IMR-90 (cell line): ENCODE results near the gene ENO3. TPM values are rescaled to one million over a fixed set of nuclear protein-coding genes. Genes with fewer than 3 reads are reported as not detected.

Experiments
- ATAC-seq: fragments of 200-7000 bp; cut with Tn5 transposase; 2 replicates; pipeline ENCODE4 v1.9.1; 2020; ENCODE audit warnings: low read depth, mild to moderate bottlenecking, moderate library complexity
- BruUV-seq: library from RNA; stranded (reverse); fragments of 400-500 nt; replicated peaks from 2 replicates; lab custom pipeline; 2021; lab: Mats Ljungman, UMichigan
- CTCF ChIA-PET: fragments of 300-600 bp; formaldehyde crosslinking; extraction: SDS; loops from one replicate; lab custom pipeline; 2021; ENCODE audit warnings: antibody characterized with exemption; lab: Yijun Ruan, JAX
- POLR2A ChIA-PET: fragments of 300-600 bp; sonication (Branson Sonifier 250); formaldehyde crosslinking; loops from one replicate; lab custom pipeline; 2022; ENCODE audit warnings: antibody characterized with exemption; ENCODE audit not compliant: unreplicated experiment; lab: Charles Lee
- DNase-seq: peaks from one replicate; pipeline ENCODE4 v3.0.0; 2013
- H2AFZ ChIP-seq: replicated peaks from 2 replicates; pipeline ENCODE3; 2013; ENCODE audit warnings: low read length, mild to moderate bottlenecking; ENCODE audit not compliant: poor library complexity
- H2AK5ac ChIP-seq: 2 replicates; pipeline ENCODE4 v1.6.1; 2013; ENCODE audit warnings: low read depth, low read length, inconsistent platforms
- H2AK9ac ChIP-seq: replicated peaks from 2 replicates; pipeline ENCODE3; 2013; ENCODE audit warnings: mild to moderate bottlenecking, low read depth, low read length, moderate library complexity; ENCODE audit not compliant: poor library complexity
- H2BK120ac ChIP-seq: 2 replicates; pipeline ENCODE4 v1.6.1; 2013; ENCODE audit warnings: low read depth, low read length, inconsistent platforms
- H2BK15ac ChIP-seq: 3 replicates; pipeline ENCODE4 v1.6.1; 2013; ENCODE audit warnings: low read depth, low read length, inconsistent platforms
- H2BK20ac ChIP-seq: 2 replicates; pipeline ENCODE4 v1.6.1; 2013; ENCODE audit warnings: low read depth, mild to moderate bottlenecking, inconsistent platforms, low read length, moderate library complexity
- H2BK5ac ChIP-seq: 2 replicates; pipeline ENCODE4 v1.6.1; 2013; ENCODE audit warnings: mild to moderate bottlenecking, low read depth, low read length, inconsistent platforms; ENCODE audit not compliant: poor library complexity, severe bottlenecking
- H3K14ac ChIP-seq: replicated peaks from 2 replicates; pipeline ENCODE4 v1.6.1; 2013; ENCODE audit warnings: low read depth, low read length, inconsistent platforms
- H3K18ac ChIP-seq: 2 replicates; pipeline ENCODE4 v1.6.1; 2013; ENCODE audit warnings: low read depth, low read length, control low read depth
- H3K23ac ChIP-seq: 2 replicates; pipeline ENCODE4 v1.6.1; 2013; ENCODE audit warnings: low read depth, low read length, inconsistent platforms
- H3K27ac ChIP-seq: 2 replicates; pipeline ENCODE4 v1.5.1; 2013; ENCODE audit warnings: mild to moderate bottlenecking, control low read depth, low read length; ENCODE audit not compliant: insufficient read depth
- H3K27me3 ChIP-seq: 2 replicates; pipeline ENCODE4 v1.6.1; 2013; ENCODE audit warnings: low read length; ENCODE audit not compliant: control insufficient read depth, insufficient read depth
- H3K36me3 ChIP-seq: 2 replicates; pipeline ENCODE4 v1.6.1; 2013; ENCODE audit warnings: low read length, mixed read lengths; ENCODE audit not compliant: control insufficient read depth, insufficient read depth
- H3K4ac ChIP-seq: 2 replicates; pipeline ENCODE4 v1.6.1; 2013; ENCODE audit warnings: low read depth, low read length, inconsistent platforms
- H3K4me1 ChIP-seq: 2 replicates; pipeline ENCODE4 v1.6.1; 2013; ENCODE audit warnings: low read length, mixed read lengths; ENCODE audit not compliant: control insufficient read depth, insufficient read depth
- H3K4me2 ChIP-seq: 2 replicates; pipeline ENCODE4 v1.6.1; 2013; ENCODE audit warnings: low read depth, mild to moderate bottlenecking, control low read depth, low read length, moderate library complexity
- H3K4me3 ChIP-seq: 2 replicates; pipeline ENCODE4 v1.5.1; 2013; ENCODE audit warnings: low read depth, mild to moderate bottlenecking, control low read depth, low read length, moderate library complexity; ENCODE audit not compliant: insufficient read depth
- H3K56ac ChIP-seq: 2 replicates; pipeline ENCODE4 v1.6.1; 2013; ENCODE audit warnings: low read length, inconsistent platforms; ENCODE audit not compliant: insufficient read depth; ENCODE audit errors: extremely low read depth
- H3K79me1 ChIP-seq, 2 experiments: 2 replicates each; pipeline ENCODE4 v1.6.1; 2013; ENCODE audit warnings: low read length in 2 of 2, inconsistent platforms in 1 of 2, low read depth in 1 of 2
- H3K9ac ChIP-seq: 2 replicates; pipeline ENCODE4 v1.6.1; 2013; ENCODE audit warnings: low read depth, low read length, control low read depth
- H3K9me1 ChIP-seq: 2 replicates; pipeline ENCODE4 v1.6.1; 2013; ENCODE audit warnings: low read length, inconsistent platforms; ENCODE audit not compliant: insufficient read depth
- H3K9me3 ChIP-seq: 2 replicates; pipeline ENCODE4 v1.6.1; 2013; ENCODE audit warnings: low read length; ENCODE audit not compliant: control insufficient read depth, insufficient read depth
- H4K20me1 ChIP-seq: 2 replicates; pipeline ENCODE4 v1.6.1; 2013; ENCODE audit warnings: low read length, inconsistent platforms; ENCODE audit not compliant: insufficient read depth
- H4K5ac ChIP-seq: 2 replicates; pipeline ENCODE4 v1.6.1; 2013; ENCODE audit warnings: mild to moderate bottlenecking, low read depth, low read length, control low read depth
- H4K8ac ChIP-seq, 2 experiments: 2 replicates each; pipeline ENCODE4 v1.6.1; 2013; ENCODE audit warnings: low read depth in 2 of 2, low read length in 2 of 2, control low read depth in 1 of 2, inconsistent platforms in 1 of 2
- H4K91ac ChIP-seq: 2 replicates; pipeline ENCODE4 v1.6.1; 2013; ENCODE audit warnings: low read depth, low read length, inconsistent platforms; ENCODE audit not compliant: insufficient read depth
- FOS ChIP-seq: fragments of 150-350 bp; IDR thresholded peaks from 2 replicates; pipeline ENCODE4 v1.6.1; 2016; ENCODE audit warnings: low read depth, low read length
- MAFK ChIP-seq: IDR thresholded peaks from 2 replicates; pipeline ENCODE4 v1.6.1; 2012; ENCODE audit warnings: low read depth, low read length, improper control_type of control experiment
- MAZ ChIP-seq: IDR thresholded peaks from 2 replicates; pipeline ENCODE4 v1.6.1; 2012; ENCODE audit warnings: low read depth, mild to moderate bottlenecking, low read length, improper control_type of control experiment, moderate library complexity, borderline replicate concordance
- POLR2A ChIP-seq: IDR thresholded peaks from 2 replicates; pipeline ENCODE4 v1.6.1; 2012; ENCODE audit warnings: mild to moderate bottlenecking, low read depth, low read length
- RCOR1 ChIP-seq: IDR thresholded peaks from 2 replicates; pipeline ENCODE4 v1.6.1; 2012; ENCODE audit warnings: mild to moderate bottlenecking, low read length, improper control_type of control experiment; ENCODE audit not compliant: insufficient replicate concordance
- WGBS, 2 experiments: methylation state at CpG; one replicate each; pipeline versions ENCODE4 v1.1.5 to v1.1.7; 2013; ENCODE audit warnings: missing lambda C conversion rate in 2 of 2; ENCODE audit not compliant: insufficient read length in 1 of 2; ENCODE audit errors: extremely low coverage in 2 of 2; 5-methylcytosine and 5-hydroxymethylcytosine counted together
- dilution Hi-C: fragments of 300-500 bp; cut with HindIII; formaldehyde crosslinking; loops from one replicate; pipeline ENCODE4 v1.14.3; 2018; ENCODE audit warnings: low sequenced_read_pairs; ENCODE audit not compliant: unreplicated experiment
- in situ Hi-C: fragments of 300-500 bp; cut with MboI; formaldehyde crosslinking; loops from 3 replicates; pipeline ENCODE4 v1.14.3; 2019; ENCODE audit warnings: low sequenced_read_pairs, inconsistent platforms, mixed read lengths
- intact Hi-C: fragments of 100-400 bp; cut with micrococcal nuclease; formaldehyde crosslinking; loops from 2 replicates; pipeline ENCODE4 v1.10.0; 2022
- polyA plus RNA-seq, 3 experiments: library from polyadenylated mRNA; depleted of rRNA; stranded (reverse); fragments of >200 nt; gene quantifications; 2 replicates each; pipeline ENCODE4 v1.2.3, GENCODE V29; 2012; ENCODE audit warnings: low replicate concordance in 1 of 3
- total RNA-seq: library from RNA; depleted of rRNA; stranded (reverse); fragments of >200 nt; gene quantifications from 2 replicates; pipeline ENCODE4 v1.2.3, GENCODE V29; 2012
- TF ChIP-seq, protein P1 (sequence below): fragments of 150-350 bp; IDR thresholded peaks from 2 replicates; pipeline ENCODE4 v1.6.1; 2017; ENCODE audit warnings: mild to moderate bottlenecking, antibody characterized with exemption, low read length, low read depth
- TF ChIP-seq, protein P2 (sequence below): conservative IDR thresholded peaks from 2 replicates; pipeline ENCODE4 v1.5.1; 2012; ENCODE audit warnings: mild to moderate bottlenecking, low read depth, low read length, improper control_type of control experiment

The ENO3 gene
- total and polyA plus RNA-seq, 2 of the 4 experiments (the other 2 are of a cell fraction), result 1.4 to 5.1 TPM

DNA sequence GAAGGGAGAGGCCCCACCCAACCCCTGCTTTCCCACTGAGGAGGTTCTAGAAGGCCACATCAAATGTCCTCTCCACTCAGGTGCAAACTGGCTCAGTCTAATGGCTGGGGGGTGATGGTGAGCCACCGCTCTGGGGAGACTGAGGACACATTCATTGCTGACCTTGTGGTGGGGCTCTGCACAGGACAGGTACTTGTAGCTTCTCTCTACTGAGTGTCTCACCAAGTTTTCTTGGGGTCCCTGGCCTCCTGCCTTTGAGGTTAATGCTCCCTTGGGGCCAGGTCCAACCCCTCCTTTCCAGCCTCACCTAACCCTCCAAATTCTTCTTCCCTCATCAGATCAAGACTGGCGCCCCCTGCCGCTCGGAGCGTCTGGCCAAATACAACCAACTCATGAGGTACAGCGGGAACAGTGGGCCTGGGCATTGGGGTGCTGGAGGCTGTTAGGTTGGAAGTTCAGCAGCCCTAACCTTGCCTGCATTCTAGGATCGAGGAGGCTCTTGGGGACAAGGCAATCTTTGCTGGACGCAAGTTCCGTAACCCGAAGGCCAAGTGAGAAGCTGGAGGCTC lies 5.7 kb downstream of the ENO3 start:
- H3K18ac ChIP-seq, result no peak overlapping the region
- H3K14ac ChIP-seq, result no peak overlapping the region
- no peak overlapping the region for H4K5ac ChIP-seq
- ChIA-PET POLR2A (no interaction called here), CTCF (no interaction called here)
- H3K27me3 ChIP-seq, result no peaks in the 10 kb centered on the region
- in situ Hi-C loops (no loop called here), dilution Hi-C loops (no loop called here), intact Hi-C loops (no loop called here)
- no TSS peak for BruUV-seq
- peaks cover 15% of the 10 kb centered on the region; the same call in 1 of the 2 replicates for H3K9me1 ChIP-seq
- H3K36me3 ChIP-seq, result peaks cover 18% of the 10 kb centered on the region
- peaks cover 5 to 20% of the 10 kb centered on the region in 2 experiments; a peak in 3 of 4 replicates for H3K79me1 ChIP-seq
- no peak overlapping the region for H3K4me3 ChIP-seq
- no peak for TF ChIP-seq POLR2A
- no peak for TF ChIP-seq RCOR1
- no peak for TF ChIP-seq MAZ
- TF ChIP-seq, protein P1, sequence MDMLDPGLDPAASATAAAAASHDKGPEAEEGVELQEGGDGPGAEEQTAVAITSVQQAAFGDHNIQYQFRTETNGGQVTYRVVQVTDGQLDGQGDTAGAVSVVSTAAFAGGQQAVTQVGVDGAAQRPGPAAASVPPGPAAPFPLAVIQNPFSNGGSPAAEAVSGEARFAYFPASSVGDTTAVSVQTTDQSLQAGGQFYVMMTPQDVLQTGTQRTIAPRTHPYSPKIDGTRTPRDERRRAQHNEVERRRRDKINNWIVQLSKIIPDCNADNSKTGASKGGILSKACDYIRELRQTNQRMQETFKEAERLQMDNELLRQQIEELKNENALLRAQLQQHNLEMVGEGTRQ, result no peak
- TF ChIP-seq, protein P2, sequence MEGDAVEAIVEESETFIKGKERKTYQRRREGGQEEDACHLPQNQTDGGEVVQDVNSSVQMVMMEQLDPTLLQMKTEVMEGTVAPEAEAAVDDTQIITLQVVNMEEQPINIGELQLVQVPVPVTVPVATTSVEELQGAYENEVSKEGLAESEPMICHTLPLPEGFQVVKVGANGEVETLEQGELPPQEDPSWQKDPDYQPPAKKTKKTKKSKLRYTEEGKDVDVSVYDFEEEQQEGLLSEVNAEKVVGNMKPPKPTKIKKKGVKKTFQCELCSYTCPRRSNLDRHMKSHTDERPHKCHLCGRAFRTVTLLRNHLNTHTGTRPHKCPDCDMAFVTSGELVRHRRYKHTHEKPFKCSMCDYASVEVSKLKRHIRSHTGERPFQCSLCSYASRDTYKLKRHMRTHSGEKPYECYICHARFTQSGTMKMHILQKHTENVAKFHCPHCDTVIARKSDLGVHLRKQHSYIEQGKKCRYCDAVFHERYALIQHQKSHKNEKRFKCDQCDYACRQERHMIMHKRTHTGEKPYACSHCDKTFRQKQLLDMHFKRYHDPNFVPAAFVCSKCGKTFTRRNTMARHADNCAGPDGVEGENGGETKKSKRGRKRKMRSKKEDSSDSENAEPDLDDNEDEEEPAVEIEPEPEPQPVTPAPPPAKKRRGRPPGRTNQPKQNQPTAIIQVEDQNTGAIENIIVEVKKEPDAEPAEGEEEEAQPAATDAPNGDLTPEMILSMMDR, result peak; percentile 10; the same call in 1 of the 2 replicates
- TF ChIP-seq MAFK, result no peak
- no peak for TF ChIP-seq FOS
- H3K56ac ChIP-seq, result no peak overlapping the region
- H2BK120ac ChIP-seq, result no peak overlapping the region
- H2AK9ac ChIP-seq, result peak overlapping the region; percentile 50
- no peak overlapping the region for H2AK5ac ChIP-seq
- H3K27ac ChIP-seq, result no peak overlapping the region
- 100% methylated on average over 3 of the region's 10 CpGs; no CpG with 5 or more reads in 1 of the 2 experiments for WGBS, 2 experiments
- H3K9ac ChIP-seq, result no peak overlapping the region
- H3K4me1 ChIP-seq, result peaks cover 15% of the 10 kb centered on the region
- no peak overlapping the region for H2AFZ ChIP-seq
- no peak overlapping the region for H2BK5ac ChIP-seq
- no peak overlapping the region for H2BK15ac ChIP-seq
- no peak overlapping the region for H3K4me2 ChIP-seq
- no peak overlapping the region for H2BK20ac ChIP-seq
- no peak overlapping the region for H3K23ac ChIP-seq
- no peak overlapping the region for H4K8ac ChIP-seq
- no peak for ATAC-seq
- no peak overlapping the region for H3K4ac ChIP-seq
- no peaks in the 10 kb centered on the region for H4K20me1 ChIP-seq
- no peak overlapping the region for H4K91ac ChIP-seq
- no peak for DNase-seq
- no peaks in the 10 kb centered on the region for H3K9me3 ChIP-seq
